GM23248 (cell line): ENCODE results near the gene R3HDM4. TPM values are rescaled to one million over a fixed set of nuclear protein-coding genes. Genes with fewer than 3 reads are reported as not detected.

Experiments
- DNase-seq: peaks from one replicate; pipeline ENCODE4 v3.0.0-alpha.2; 2015
- H2AFZ ChIP-seq: fragments of 200-600 bp; sonication (generic); 2 replicates; pipeline ENCODE4 v1.6.1; 2016; ENCODE audit warnings: antibody characterized with exemption
- H3F3A ChIP-seq: fragments of 200-600 bp; sonication (generic); 2 replicates; pipeline ENCODE4 v1.6.1; 2016; ENCODE audit warnings: mild to moderate bottlenecking, antibody characterized with exemption, mixed run types; ENCODE audit not compliant: insufficient read depth
- H3K27ac ChIP-seq: fragments of 200-600 bp; sonication (generic); 2 replicates; pipeline ENCODE4 v1.5.1; 2016; ENCODE audit warnings: mild to moderate bottlenecking
- H3K27me3 ChIP-seq: fragments of 200-600 bp; sonication (generic); replicated peaks from 2 replicates; pipeline ENCODE4 v1.6.1; 2016; ENCODE audit warnings: mild to moderate bottlenecking; ENCODE audit not compliant: insufficient read depth
- H3K36me3 ChIP-seq: fragments of 200-600 bp; sonication (generic); 2 replicates; pipeline ENCODE4 v1.6.1; 2016; ENCODE audit warnings: low read depth, mild to moderate bottlenecking
- H3K4me1 ChIP-seq: fragments of 200-600 bp; sonication (generic); 2 replicates; pipeline ENCODE4 v1.6.1; 2016; ENCODE audit warnings: mild to moderate bottlenecking; ENCODE audit not compliant: insufficient read depth
- H3K4me2 ChIP-seq: fragments of 200-600 bp; sonication (generic); one replicate; pipeline ENCODE4 v1.6.1; 2016; ENCODE audit warnings: mild to moderate bottlenecking; ENCODE audit not compliant: unreplicated experiment
- H3K4me3 ChIP-seq: fragments of 200-600 bp; sonication (generic); 2 replicates; pipeline ENCODE4 v1.5.1; 2016; ENCODE audit warnings: mild to moderate bottlenecking
- H3K79me2 ChIP-seq: fragments of 200-600 bp; sonication (generic); 2 replicates; pipeline ENCODE4 v1.6.1; 2016; ENCODE audit warnings: mild to moderate bottlenecking; ENCODE audit not compliant: insufficient read depth
- H3K9ac ChIP-seq: fragments of 200-600 bp; sonication (generic); 2 replicates; pipeline ENCODE4 v1.6.1; 2016; ENCODE audit warnings: mild to moderate bottlenecking
- H3K9me2 ChIP-seq: fragments of 200-600 bp; sonication (generic); 2 replicates; pipeline ENCODE4 v1.6.1; 2016; ENCODE audit warnings: mixed run types, mild to moderate bottlenecking, moderate library complexity; ENCODE audit not compliant: insufficient read depth
- H3K9me3 ChIP-seq: fragments of 200-600 bp; sonication (generic); one replicate; pipeline ENCODE4 v1.6.1; 2017; ENCODE audit warnings: low read depth
- H4K20me1 ChIP-seq: fragments of 200-600 bp; sonication (generic); 2 replicates; pipeline ENCODE4 v1.6.0; 2016; ENCODE audit not compliant: insufficient read depth
- EZH2 ChIP-seq: fragments of 200-600 bp; sonication (generic); IDR thresholded peaks from 2 replicates; pipeline ENCODE4 v1.6.1; 2018; ENCODE audit warnings: antibody characterized with exemption, mild to moderate bottlenecking; ENCODE audit not compliant: insufficient read depth, poor library complexity, severe bottlenecking
- EZH2phosphoT487 ChIP-seq: fragments of 200-600 bp; sonication (generic); IDR thresholded peaks from 2 replicates; pipeline ENCODE4 v1.6.1; 2018; ENCODE audit warnings: antibody characterized with exemption, moderate library complexity, mild to moderate bottlenecking, low read depth; ENCODE audit not compliant: insufficient read depth
- WGBS, 2 experiments: methylation state at CpG; one replicate each; pipeline ENCODE4 v1.1.6; 2015 to 2017; ENCODE audit warnings: low lambda C conversion rate in 2 of 2, low coverage in 1 of 2; ENCODE audit errors: missing lambda C conversion rate in 2 of 2; 5-methylcytosine and 5-hydroxymethylcytosine counted together
- in situ Hi-C: fragments of 300-500 bp; cut with MboI; formaldehyde crosslinking; loops from 2 replicates; pipeline ENCODE4 v1.15.0; 2020
- polyA plus RNA-seq: library from polyadenylated mRNA; unstranded; fragments of >200 nt; fragmentation: Nextera tagmentation; extraction: Ambion mirVana; gene quantifications from 2 replicates; pipeline ENCODE4 v1.2.1, GENCODE V29; 2016
- total RNA-seq: library from RNA; depleted of rRNA; stranded (reverse); fragments of >200 nt; shearing (Covaris generic); gene quantifications from 2 replicates; pipeline ENCODE4 v1.2.3, GENCODE V29; 2014

Gene R3HDM4
- total and polyA plus RNA-seq, 2 experiments from 2014 or later, result 50.9 to 52.7 TPM

DNA sequence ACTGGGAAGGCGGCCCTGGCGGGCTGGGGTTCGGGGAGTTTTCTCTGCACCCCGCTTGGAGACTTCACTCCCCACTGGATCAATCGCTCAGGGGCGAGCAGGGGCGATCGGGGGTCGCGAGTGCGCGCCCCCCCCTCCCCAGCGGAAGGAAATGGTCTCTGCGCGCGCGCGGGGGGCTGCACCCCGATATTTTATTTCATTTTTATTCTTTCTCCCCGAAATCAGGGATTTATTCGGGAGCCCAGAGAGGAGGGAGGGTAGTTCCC is 13.2 kb upstream of the R3HDM4 start:
- Histone ChIP-seq H3K27ac (peak overlapping the region; percentile 31), H3F3A (no peaks in the 10 kb centered on the region), H3K9ac (peak overlapping the region; percentile 80), H3K9me3 (no peaks in the 10 kb centered on the region), H3K4me2 (peak overlapping the region; percentile 82), H2AFZ (peak overlapping the region; percentile 39), H3K4me3 (peak overlapping the region; percentile 78), H4K20me1 (no peaks in the 10 kb centered on the region), H3K4me1 (no peaks in the 10 kb centered on the region), H3K9me2 (no peaks in the 10 kb centered on the region), H3K27me3 (no peaks in the 10 kb centered on the region), H3K36me3 (0 out of 2 replicates have a peak, but pooled peaks cover 4% of the 10 kb centered on the region), H3K79me2 (peaks cover 48% of the 10 kb centered on the region)
- no peak for DNase-seq
- 0 to 1% methylated on average over 21 of the region's 21 CpGs for WGBS, 2 experiments
- in situ Hi-C loops, result no loop called here
- TF ChIP-seq EZH2 (no peak), EZH2phosphoT487 (no peak)

DNA sequence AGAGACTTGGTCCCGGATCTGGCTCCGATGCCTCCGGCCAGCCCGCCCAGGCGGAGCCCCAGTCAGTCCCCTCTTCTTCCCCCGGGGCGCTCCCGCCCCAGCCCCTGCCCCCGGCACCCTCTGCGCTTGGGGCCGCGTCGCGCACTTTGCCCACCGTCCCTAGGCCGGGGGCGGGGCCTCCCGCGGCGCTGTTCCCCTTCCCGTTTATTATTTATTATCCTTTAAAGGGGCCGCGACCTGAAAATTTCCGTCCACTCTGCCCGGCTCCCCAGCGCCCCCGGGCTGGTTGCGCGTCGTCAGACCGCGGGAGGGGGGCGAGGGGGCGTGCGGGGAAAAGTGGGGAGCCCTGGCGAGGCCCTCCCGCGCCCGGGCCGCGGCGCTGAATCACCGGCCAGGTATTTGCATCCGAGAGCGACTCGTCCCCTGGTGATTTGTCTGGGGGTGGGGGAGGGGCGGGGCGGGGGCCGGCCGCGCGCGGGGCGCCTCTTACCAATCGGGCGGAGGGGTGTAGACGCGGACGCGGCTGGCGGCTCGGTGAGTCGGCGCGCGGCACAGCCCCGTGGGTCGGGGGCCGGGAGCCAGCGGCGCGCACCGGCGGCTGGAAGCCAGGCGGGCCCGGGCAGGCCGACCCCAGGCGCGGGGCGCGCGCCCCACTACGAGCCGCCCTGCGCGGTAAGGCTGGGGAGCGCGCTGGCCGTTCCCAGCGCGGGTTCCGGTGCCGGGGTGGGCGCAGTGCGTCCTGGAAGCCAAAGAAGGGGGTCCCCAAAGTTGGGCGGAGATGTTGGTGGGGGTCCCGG is 12.7 kb upstream of the R3HDM4 start, which contains the start of gene ARID3A:
ARID3A (plus strand) TSS at position 510 of the 797 bp plus-strand sequence. CDS start 3,494 bp downstream, outside the sequence.
- Histone ChIP-seq H3K9me3 (no peaks in the 10 kb centered on the region), H3K27me3 (0 out of 2 replicates have a peak, but pooled peaks cover under 1% of the 10 kb centered on the region), H2AFZ (peak within 1 kb of the TSS; percentile 64), H3K36me3 (0 out of 2 replicates have a peak, but pooled peaks cover 4% of the 10 kb centered on the region), H3K4me2 (peak within 1 kb of the TSS; percentile 82), H3K4me1 (no peaks in the 10 kb centered on the region), H3K9me2 (no peaks in the 10 kb centered on the region), H3K79me2 (peaks cover 48% of the 10 kb centered on the region), H4K20me1 (no peaks in the 10 kb centered on the region), H3K27ac (peak within 1 kb of the TSS; percentile 55), H3F3A (0 out of 2 replicates have a peak, but pooled peaks cover 5% of the 10 kb centered on the region), H3K9ac (peak within 1 kb of the TSS; percentile 80), H3K4me3 (peak within 1 kb of the TSS; percentile 78)
- in situ Hi-C loops, result no loop called here
- WGBS, 2 experiments, result 1% methylated on average over 15 to 81 of the region's 97 CpGs
- DNase-seq, result peak; percentile 88
- no peak for TF ChIP-seq EZH2phosphoT487
- TF ChIP-seq EZH2, result no peak

DNA sequence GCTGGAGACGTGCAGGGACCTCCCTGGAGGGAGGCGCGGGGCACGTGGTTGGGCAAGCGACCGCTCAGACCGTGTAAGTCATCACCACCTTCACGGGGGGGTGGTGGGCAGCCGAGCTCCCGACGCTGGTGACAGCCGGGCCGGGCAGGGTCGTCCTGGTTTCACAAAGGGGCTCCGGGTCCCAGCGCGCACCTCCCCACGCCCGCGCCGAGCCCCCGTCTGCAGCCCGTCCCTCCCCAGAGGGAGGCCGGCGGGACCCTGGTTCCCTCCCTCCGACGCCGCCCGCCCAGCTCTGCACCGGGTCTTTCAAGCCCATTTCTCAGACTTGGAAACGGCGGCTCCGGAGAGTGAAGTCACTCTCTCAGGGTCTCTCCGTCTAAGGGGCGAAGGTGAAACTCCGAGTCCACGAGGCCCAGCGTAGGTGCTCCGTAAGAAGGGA is 12.1 kb upstream of the R3HDM4 start:
- Histone ChIP-seq H3K36me3 (0 out of 2 replicates have a peak, but pooled peaks cover 3% of the 10 kb centered on the region), H3K4me1 (no peaks in the 10 kb centered on the region), H3K4me3 (peak overlapping the region; percentile 78), H4K20me1 (no peaks in the 10 kb centered on the region), H3K27me3 (0 out of 2 replicates have a peak, but pooled peaks cover 7% of the 10 kb centered on the region), H3K27ac (peak overlapping the region; percentile 55), H2AFZ (peak overlapping the region; percentile 64), H3K9me3 (no peaks in the 10 kb centered on the region), H3K4me2 (peak overlapping the region; percentile 63), H3K9ac (peak overlapping the region; percentile 80), H3F3A (0 out of 2 replicates have a peak, but pooled peaks cover 6% of the 10 kb centered on the region), H3K9me2 (no peaks in the 10 kb centered on the region), H3K79me2 (peaks cover 47% of the 10 kb centered on the region)
- TF ChIP-seq EZH2phosphoT487, result no peak
- in situ Hi-C loops, result no loop called here
- 0 to 2% methylated on average over 38 of the region's 39 CpGs for WGBS, 2 experiments
- DNase-seq, result peak; percentile 68

DNA sequence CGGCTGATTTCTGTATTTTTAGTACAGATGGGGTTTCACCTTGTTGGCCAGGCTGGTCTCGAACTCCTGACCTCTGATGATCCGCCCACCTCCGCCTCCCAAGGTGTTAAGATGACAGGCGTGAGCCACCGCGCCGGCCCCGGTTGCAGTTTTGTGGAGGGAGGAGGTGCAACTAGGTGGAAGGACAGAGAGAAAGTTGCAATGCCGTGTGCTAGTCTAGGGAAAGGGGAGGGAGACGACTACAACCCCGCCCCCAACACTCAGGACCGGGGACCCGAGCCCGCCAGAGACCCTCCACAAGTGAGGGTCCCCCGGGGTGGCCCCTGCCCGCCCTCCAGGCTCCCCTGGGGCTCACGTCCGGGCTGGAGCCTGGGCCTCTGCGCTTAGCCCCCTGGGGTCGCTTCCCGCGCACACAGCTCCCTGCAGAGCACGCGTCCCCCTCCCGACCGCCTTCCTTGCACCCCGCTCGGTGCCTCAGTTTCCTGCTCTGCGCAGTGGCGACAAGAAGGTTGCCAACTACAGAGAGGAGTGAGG is 11.6 kb upstream of the R3HDM4 start:
- 10 to 14% methylated on average over 29 to 31 of the region's 31 CpGs for WGBS, 2 experiments
- Histone ChIP-seq H3K79me2 (peaks cover 42% of the 10 kb centered on the region), H3K4me3 (peak overlapping the region; percentile 78), H3K27me3 (0 out of 2 replicates have a peak, but pooled peaks cover 11% of the 10 kb centered on the region), H3K9me3 (no peaks in the 10 kb centered on the region), H3K9ac (peak overlapping the region; percentile 80), H3F3A (0 out of 2 replicates have a peak, but pooled peaks cover 6% of the 10 kb centered on the region), H2AFZ (peak overlapping the region; percentile 64), H3K9me2 (no peaks in the 10 kb centered on the region), H3K36me3 (no peaks in the 10 kb centered on the region), H4K20me1 (no peaks in the 10 kb centered on the region), H3K4me1 (no peaks in the 10 kb centered on the region), H3K27ac (no peak overlapping the region), H3K4me2 (peak overlapping the region; percentile 63)
- in situ Hi-C loops, result no loop called here
- TF ChIP-seq EZH2 (no peak), EZH2phosphoT487 (no peak)
- DNase-seq, result no peak
